A549 (cell line): ENCODE results near the gene UBE2C. TPM values are rescaled to one million over a fixed set of nuclear protein-coding genes. Genes with fewer than 3 reads are reported as not detected.

Experiments
- ATAC-seq, 2 experiments: fragments of 200-7000 bp in 1 of 2; fragments of >200 bp in 1 of 2; cut with Nextera tagmentation in 1 of 2; cut with Tn5 transposase in 1 of 2; 3 replicates each; pipeline versions ENCODE4 v1.8.0 to v1.9.1; 2018 to 2020; ENCODE audit warnings: mild to moderate bottlenecking in 1 of 2, moderate library complexity in 1 of 2
- CTCF ChIA-PET: fragments of 300-600 bp; sonication (Branson Sonifier 250); formaldehyde crosslinking; extraction: SDS; loops from one replicate; lab custom pipeline; 2021; ENCODE audit warnings: antibody characterized with exemption, inconsistent platforms; lab: Yijun Ruan, JAX
- POLR2A ChIA-PET: fragments of 350-600 bp; formaldehyde crosslinking; extraction: SDS; loops from one replicate; lab custom pipeline; 2021; ENCODE audit warnings: antibody characterized with exemption, inconsistent platforms; lab: Yijun Ruan, JAX
- DNase-seq, 2 experiments: peaks; one replicate each; pipeline versions ENCODE4 v3.0.0 to v3.0.0-alpha.2; 2011 to 2016; ENCODE audit warnings: low read depth in 1 of 2, low spot score in 1 of 2
- FAIRE-seq: peaks from 2 replicates; lab custom pipeline; 2011; peaks lifted over from hg19 to GRCh38; lab: Jason Lieb, UNC
- H3K27ac ChIP-seq, 2 experiments: fragments of >200 bp; sonication (Bioruptor Twin); formaldehyde crosslinking; 3 replicates each; pipeline ENCODE4 v1.5.1; 2016 to 2017
- H3K4me1 ChIP-seq: fragments of >200 bp; sonication (Bioruptor Twin); formaldehyde crosslinking; 3 replicates; pipeline ENCODE4 v1.6.1; 2016
- H3K4me2 ChIP-seq: fragments of >200 bp; sonication (Bioruptor Twin); formaldehyde crosslinking; 3 replicates; pipeline ENCODE4 v1.6.1; 2016
- H3K4me3 ChIP-seq: fragments of >200 bp; sonication (Bioruptor Twin); formaldehyde crosslinking; 3 replicates; pipeline ENCODE4 v1.5.1; 2016
- H3K9me3 ChIP-seq: fragments of >200 bp; sonication (Bioruptor Twin); formaldehyde crosslinking; 3 replicates; pipeline ENCODE4 v1.6.1; 2016
- CBX2 ChIP-seq: fragments of 200-600 bp; sonication (generic); IDR thresholded peaks from 2 replicates; pipeline ENCODE4 v1.6.1; 2016; ENCODE audit warnings: low read depth, mild to moderate bottlenecking, borderline replicate concordance
- CHD4 ChIP-seq: fragments of 200-600 bp; sonication (generic); IDR thresholded peaks from 2 replicates; pipeline ENCODE4 v1.6.1; 2016; ENCODE audit warnings: antibody characterized with exemption, mild to moderate bottlenecking, borderline replicate concordance
- EHF ChIP-seq: fragments of 250-450 bp; sonication (Bioruptor Pico); IDR thresholded peaks from 2 replicates; pipeline ENCODE4 v1.5.0; 2020; ENCODE audit warnings: mild to moderate bottlenecking
- EHMT2 ChIP-seq: fragments of 200-600 bp; sonication (generic); IDR thresholded peaks from 2 replicates; pipeline ENCODE4 v1.6.1; 2016; ENCODE audit warnings: antibody characterized with exemption, low read depth, mild to moderate bottlenecking, moderate library complexity
- EP300 ChIP-seq, 2 experiments: fragments of >200 bp; sonication (Bioruptor Twin); formaldehyde crosslinking; IDR thresholded peaks; 2 replicates in 1 of 2; 3 replicates in 1 of 2; pipeline ENCODE4 v1.6.1; 2016 to 2017
- FOSL2 ChIP-seq, 2 experiments: fragments of 450-650 bp in 1 of 2; fragments of >200 bp in 1 of 2; sonication (Bioruptor Twin) in 1 of 2; formaldehyde crosslinking; IDR thresholded peaks; 2 replicates each; pipeline versions ENCODE4 v1.5.0 to v1.6.1; 2016 to 2020; ENCODE audit warnings: mild to moderate bottlenecking in 1 of 2, moderate library complexity in 1 of 2
- FOXS1 ChIP-seq: fragments of 250-450 bp; sonication (Bioruptor Pico); IDR thresholded peaks from 2 replicates; pipeline ENCODE4 v1.5.0; 2020; ENCODE audit warnings: mild to moderate bottlenecking, moderate library complexity
- GATA3 ChIP-seq: IDR thresholded peaks from 2 replicates; pipeline ENCODE4 v1.6.1; 2012; ENCODE audit warnings: borderline replicate concordance
- HDAC2 ChIP-seq: fragments of 200-600 bp; sonication (generic); IDR thresholded peaks from 2 replicates; pipeline ENCODE4 v1.6.1; 2016
- HEYL ChIP-seq: fragments of 250-450 bp; sonication (Bioruptor Pico); IDR thresholded peaks from 2 replicates; pipeline ENCODE4 v1.8.0; 2021; ENCODE audit warnings: mild to moderate bottlenecking, moderate library complexity
- HOXA7 ChIP-seq: fragments of 250-450 bp; sonication (Bioruptor Pico); IDR thresholded peaks from 2 replicates; pipeline ENCODE4 v1.5.0; 2020; ENCODE audit warnings: mild to moderate bottlenecking, moderate library complexity
- JUNB ChIP-seq: fragments of >200 bp; sonication (Bioruptor Twin); formaldehyde crosslinking; IDR thresholded peaks from 2 replicates; pipeline ENCODE4 v1.6.1; 2016
- KDM1A ChIP-seq: fragments of 200-600 bp; sonication (generic); IDR thresholded peaks from 2 replicates; pipeline ENCODE4 v1.6.1; 2016; ENCODE audit warnings: low read depth, mild to moderate bottlenecking
- NPAS2 ChIP-seq: fragments of 250-450 bp; sonication (Bioruptor Pico); IDR thresholded peaks from 2 replicates; pipeline ENCODE4 v1.8.0; 2022; ENCODE audit warnings: mild to moderate bottlenecking, moderate library complexity, borderline replicate concordance
- NR3C1 ChIP-seq: fragments of >200 bp; sonication (Bioruptor Twin); formaldehyde crosslinking; IDR thresholded peaks from 3 replicates; pipeline ENCODE4 v1.6.1; 2017
- RNF2 ChIP-seq: fragments of 200-600 bp; sonication (generic); IDR thresholded peaks from 2 replicates; pipeline ENCODE4 v1.6.1; 2016; ENCODE audit warnings: low read depth, mild to moderate bottlenecking, antibody characterized with exemption, moderate library complexity, borderline replicate concordance
- SMC3 ChIP-seq: fragments of >200 bp; sonication (Bioruptor Twin); formaldehyde crosslinking; IDR thresholded peaks from 3 replicates; pipeline ENCODE4 v1.6.1; 2018; ENCODE audit warnings: inconsistent platforms
- SREBF2 ChIP-seq: fragments of 450-650 bp; IDR thresholded peaks from 2 replicates; pipeline ENCODE4 v1.6.1; 2014; ENCODE audit warnings: mild to moderate bottlenecking, moderate library complexity
- TFCP2L1 ChIP-seq: fragments of 250-450 bp; sonication (Bioruptor Pico); IDR thresholded peaks from 2 replicates; pipeline ENCODE4 v1.5.0; 2021; ENCODE audit warnings: mild to moderate bottlenecking
- WGBS: methylation state at CpG from one replicate; pipeline ENCODE4 v1.1.6; 2017; ENCODE audit errors: missing lambda C conversion rate; 5-methylcytosine and 5-hydroxymethylcytosine counted together
- polyA plus RNA-seq, 4 experiments: library from polyadenylated mRNA; depleted of rRNA in 3 of 4; stranded (reverse); fragments of >200 nt; fragmentation: RNase III in 1 of 4; extraction: RNeasy Plus Mini Kit Qiagen cat#74134 plus additional on column Dnase treatment in 1 of 4; gene quantifications; 2 replicates in 3 of 4; 3 replicates in 1 of 4; pipeline ENCODE4 v1.2.3, GENCODE V29; 2011 to 2017
- TF ChIP-seq, protein P1 (sequence below): IDR thresholded peaks from 2 replicates; pipeline ENCODE4 v1.6.1; 2012; ENCODE audit warnings: low read depth, borderline replicate concordance
- TF ChIP-seq, protein P2 (sequence below): fragments of >200 bp; sonication (Bioruptor Twin); formaldehyde crosslinking; IDR thresholded peaks from 2 replicates; pipeline ENCODE4 v1.6.1; 2016

The UBE2C gene
- polyA plus RNA-seq, 2 of the 4 experiments (the other 2 are of a cell fraction) = 123 to 189 TPM

DNA sequence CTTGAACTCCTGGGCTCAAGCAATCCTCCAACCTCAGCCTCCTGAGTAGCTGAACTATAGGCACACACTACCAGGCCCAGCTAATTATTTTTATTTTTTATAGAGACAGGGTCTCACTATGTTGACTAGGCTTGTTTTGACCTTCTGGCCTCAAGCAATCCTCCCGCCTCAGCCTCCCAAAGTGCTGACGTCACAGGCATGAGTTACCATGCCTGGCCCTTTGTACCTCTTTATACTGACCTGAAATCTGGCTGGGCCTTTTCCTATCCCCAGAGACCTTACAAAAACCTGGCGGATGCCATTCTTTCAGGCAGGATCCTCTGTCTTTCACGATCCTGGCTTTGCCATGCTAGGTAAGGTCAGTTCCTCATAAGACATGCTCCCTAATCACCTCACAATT, 32.3 kb upstream of the UBE2C start:
- DNase-seq = no peak
- Histone ChIP-seq H3K4me1 (peaks cover 47% of the 10 kb centered on the region), H3K9me3 (no peaks in the 10 kb centered on the region), H3K27ac (peak overlapping the region in 1 of 2 experiments; percentile 63; a peak in 3 of 6 replicates), H3K4me2 (peak overlapping the region; percentile 66; the same call in 2 of the 3 replicates), H3K4me3 (no peak overlapping the region)
- WGBS = 94% methylated on average over 4 of the region's 4 CpGs
- CTCF ChIA-PET = interaction anchor here (1.0 to 2.3 kb wide), 8 partner anchors 9 to 486 kb away, joined by 3 to 22 read pairs (median 4); partner anchors contain the start of genes DNTTIP1 and WFDC3
- TF ChIP-seq, protein P1, sequence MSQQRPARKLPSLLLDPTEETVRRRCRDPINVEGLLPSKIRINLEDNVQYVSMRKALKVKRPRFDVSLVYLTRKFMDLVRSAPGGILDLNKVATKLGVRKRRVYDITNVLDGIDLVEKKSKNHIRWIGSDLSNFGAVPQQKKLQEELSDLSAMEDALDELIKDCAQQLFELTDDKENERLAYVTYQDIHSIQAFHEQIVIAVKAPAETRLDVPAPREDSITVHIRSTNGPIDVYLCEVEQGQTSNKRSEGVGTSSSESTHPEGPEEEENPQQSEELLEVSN = no peak
- TF ChIP-seq HDAC2 = no peak
- TF ChIP-seq RNF2 = no peak
- no peak for TF ChIP-seq TFCP2L1 (CRISPR knock-in tag)
- no peak for TF ChIP-seq EP300 (IDR thresholded peaks at IDR 0.05)
- TF ChIP-seq FOXS1 (CRISPR knock-in tag) = no peak
- no peak for TF ChIP-seq CBX2
- TF ChIP-seq NR3C1 = no peak
- TF ChIP-seq SREBF2 = no peak
- POLR2A ChIA-PET = interaction anchor here (0.9 to 1.6 kb wide), 4 partner anchors 12 to 439 kb away, joined by 3 to 4 read pairs (median 4); partner anchors contain the start of genes DNTTIP1 and WFDC3
- FAIRE-seq = no peak
- ATAC-seq = no peak

DNA sequence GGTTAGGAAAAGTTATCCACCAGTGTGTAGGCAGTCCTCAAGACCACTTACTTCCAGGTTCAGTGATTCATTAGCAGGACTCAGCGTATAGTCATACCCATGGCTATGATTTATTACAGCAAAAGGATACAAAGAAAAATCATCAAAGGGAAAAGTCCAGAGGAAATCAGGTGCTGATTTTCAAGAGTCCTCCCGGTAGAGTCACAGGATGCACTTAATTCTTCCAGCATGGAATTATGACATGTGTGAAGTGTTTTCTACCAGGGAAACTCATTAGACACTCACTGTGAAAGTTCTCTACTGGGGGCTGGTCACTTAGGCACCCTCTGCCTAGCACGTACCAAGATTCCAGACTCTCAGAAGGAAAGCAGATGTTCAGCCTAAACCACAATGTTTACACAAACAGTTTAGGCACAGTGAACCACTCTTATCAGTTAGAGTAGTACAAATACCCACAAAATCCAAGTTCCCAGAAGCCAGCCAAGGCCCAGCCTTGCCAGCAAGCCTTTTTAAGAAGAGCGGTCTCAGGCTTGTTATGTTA, 31.0 kb upstream of the UBE2C start:
- no peaks in the 10 kb centered on the region for H3K9me3 ChIP-seq
- H3K4me3 ChIP-seq = no peak overlapping the region
- 40% methylated on average over 4 of the region's 4 CpGs for WGBS
- ATAC-seq = peak in 1 of 2 experiments; percentile 39; a peak in 3 of 6 replicates
- H3K4me2 ChIP-seq = peak overlapping the region; percentile 48
- H3K27ac ChIP-seq = no peak overlapping the region
- ChIA-PET POLR2A (no interaction called here), CTCF (interaction anchor here (0.9 to 1.1 kb wide), 2 partner anchors 10 to 14 kb away, joined by 3 to 4 read pairs; no protein-coding TSS in a partner anchor)
- no peak for FAIRE-seq
- TF ChIP-seq HEYL = no peak
- TF ChIP-seq JUNB = peak; percentile 55
- TF ChIP-seq KDM1A = no peak
- TF ChIP-seq, protein P2, sequence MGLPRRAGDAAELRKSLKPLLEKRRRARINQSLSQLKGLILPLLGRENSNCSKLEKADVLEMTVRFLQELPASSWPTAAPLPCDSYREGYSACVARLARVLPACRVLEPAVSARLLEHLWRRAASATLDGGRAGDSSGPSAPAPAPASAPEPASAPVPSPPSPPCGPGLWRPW = no peak
- TF ChIP-seq EHMT2 = no peak
- no peak for TF ChIP-seq CHD4
- no peak for TF ChIP-seq TFCP2L1 (CRISPR knock-in tag)
- no peak for TF ChIP-seq EHF
- no peak for TF ChIP-seq SMC3
- no peak for TF ChIP-seq GATA3
- no peak for TF ChIP-seq HOXA7 (CRISPR knock-in tag)
- TF ChIP-seq FOSL2 (IDR thresholded peaks at IDR 0.05) = no peak
- TF ChIP-seq FOSL2 (CRISPR knock-in tag; IDR thresholded peaks at IDR 0.05) = peak; percentile 47
- TF ChIP-seq NPAS2 (CRISPR knock-in tag) = no peak
- peak in 1 of 2 experiments; percentile 47 for DNase-seq
- H3K4me1 ChIP-seq = peaks cover 47% of the 10 kb centered on the region

DNA sequence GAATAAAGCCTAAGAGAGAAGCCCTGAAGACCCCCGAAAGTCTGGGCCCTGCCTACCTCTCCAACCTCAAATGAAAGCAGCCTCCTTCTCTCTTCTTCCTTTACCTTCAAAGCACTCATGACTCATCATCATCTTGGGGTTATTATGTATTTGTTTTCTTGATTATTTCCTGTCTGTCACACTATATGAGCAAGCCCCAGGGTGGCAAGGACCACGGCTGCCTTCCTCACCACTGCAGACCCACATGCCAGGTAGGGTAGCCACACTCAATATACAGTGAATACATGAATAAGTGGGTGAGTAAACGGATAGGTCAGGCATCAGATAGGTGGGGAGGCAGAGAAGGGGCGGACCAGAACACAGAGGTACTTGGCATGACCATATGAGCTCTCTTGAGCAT, 29.6 kb upstream of the UBE2C start:
- H3K4me2 ChIP-seq = no peak overlapping the region
- CTCF ChIA-PET = interaction anchor here (1.3 to 4.8 kb wide), 3 partner anchors 12 to 420 kb away, joined by 3 to 33 read pairs (median 11); partner anchors contain the start of gene SYS1

More for the DNA sequence above, 29.6 kb upstream of the UBE2C start:
- H3K4me3 ChIP-seq = no peak overlapping the region
- TF ChIP-seq FOSL2 (IDR thresholded peaks at IDR 0.05) (no peak), FOSL2 (CRISPR knock-in tag; IDR thresholded peaks at IDR 0.05) (peak; percentile 36; the same call in 1 of the 2 replicates), EHF (no peak)
- H3K4me1 ChIP-seq = peaks cover 46% of the 10 kb centered on the region
- H3K9me3 ChIP-seq = no peaks in the 10 kb centered on the region
- POLR2A ChIA-PET = no interaction called here
- DNase-seq (no peak), FAIRE-seq (no peak), ATAC-seq (no peak)
- no peak overlapping the region for H3K27ac ChIP-seq
- 56% methylated on average over 4 of the region's 4 CpGs for WGBS
